Loucy (cell line): ENCODE data around the gene CTIF.

Experiments
- EZH2phosphoT487 ChIP-seq: fragments of 200-600 bp; IDR thresholded peaks from 2 replicates; pipeline ENCODE4 v1.6.1; 2018; ENCODE audit warnings: antibody characterized with exemption, mild to moderate bottlenecking, moderate library complexity, borderline replicate concordance
- TF ChIP-seq, protein P1 (sequence below): fragments of 200-600 bp; sonication (generic); conservative IDR thresholded peaks from 2 replicates; pipeline ENCODE4 v1.5.1; 2014; ENCODE audit warnings: mild to moderate bottlenecking, antibody characterized with exemption, low read length

DNA sequence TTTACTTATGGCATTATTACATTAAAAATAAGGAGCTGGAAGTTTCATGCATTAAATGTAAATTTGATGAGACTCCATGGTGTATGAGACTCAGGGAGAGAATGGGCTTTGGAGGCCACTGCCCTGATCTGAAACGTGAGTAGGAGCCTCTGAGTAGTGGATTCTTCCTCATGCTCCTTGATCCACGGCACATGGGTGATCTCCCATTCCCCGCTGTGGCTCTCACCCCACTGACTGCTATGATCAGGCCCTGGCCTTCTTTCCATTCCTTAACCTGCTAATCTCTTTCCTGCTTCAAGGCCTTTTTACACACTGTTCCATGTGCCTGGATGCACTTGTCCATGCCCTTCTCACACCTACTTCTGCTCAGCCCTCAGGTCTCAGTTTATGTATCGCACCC is 343.5 kb downstream of the CTIF start:
- TF ChIP-seq, protein P1, sequence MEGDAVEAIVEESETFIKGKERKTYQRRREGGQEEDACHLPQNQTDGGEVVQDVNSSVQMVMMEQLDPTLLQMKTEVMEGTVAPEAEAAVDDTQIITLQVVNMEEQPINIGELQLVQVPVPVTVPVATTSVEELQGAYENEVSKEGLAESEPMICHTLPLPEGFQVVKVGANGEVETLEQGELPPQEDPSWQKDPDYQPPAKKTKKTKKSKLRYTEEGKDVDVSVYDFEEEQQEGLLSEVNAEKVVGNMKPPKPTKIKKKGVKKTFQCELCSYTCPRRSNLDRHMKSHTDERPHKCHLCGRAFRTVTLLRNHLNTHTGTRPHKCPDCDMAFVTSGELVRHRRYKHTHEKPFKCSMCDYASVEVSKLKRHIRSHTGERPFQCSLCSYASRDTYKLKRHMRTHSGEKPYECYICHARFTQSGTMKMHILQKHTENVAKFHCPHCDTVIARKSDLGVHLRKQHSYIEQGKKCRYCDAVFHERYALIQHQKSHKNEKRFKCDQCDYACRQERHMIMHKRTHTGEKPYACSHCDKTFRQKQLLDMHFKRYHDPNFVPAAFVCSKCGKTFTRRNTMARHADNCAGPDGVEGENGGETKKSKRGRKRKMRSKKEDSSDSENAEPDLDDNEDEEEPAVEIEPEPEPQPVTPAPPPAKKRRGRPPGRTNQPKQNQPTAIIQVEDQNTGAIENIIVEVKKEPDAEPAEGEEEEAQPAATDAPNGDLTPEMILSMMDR, result no peak
- TF ChIP-seq EZH2phosphoT487, result no peak
